ENCODE measurements around the gene PAMR1. TPM values are rescaled to one million over a fixed set of nuclear protein-coding genes. Genes with fewer than 3 reads are reported as not detected.

Gene PAMR1
- 1.6 and 12.7 TPM in 2 replicates for total RNA-seq

DNA sequence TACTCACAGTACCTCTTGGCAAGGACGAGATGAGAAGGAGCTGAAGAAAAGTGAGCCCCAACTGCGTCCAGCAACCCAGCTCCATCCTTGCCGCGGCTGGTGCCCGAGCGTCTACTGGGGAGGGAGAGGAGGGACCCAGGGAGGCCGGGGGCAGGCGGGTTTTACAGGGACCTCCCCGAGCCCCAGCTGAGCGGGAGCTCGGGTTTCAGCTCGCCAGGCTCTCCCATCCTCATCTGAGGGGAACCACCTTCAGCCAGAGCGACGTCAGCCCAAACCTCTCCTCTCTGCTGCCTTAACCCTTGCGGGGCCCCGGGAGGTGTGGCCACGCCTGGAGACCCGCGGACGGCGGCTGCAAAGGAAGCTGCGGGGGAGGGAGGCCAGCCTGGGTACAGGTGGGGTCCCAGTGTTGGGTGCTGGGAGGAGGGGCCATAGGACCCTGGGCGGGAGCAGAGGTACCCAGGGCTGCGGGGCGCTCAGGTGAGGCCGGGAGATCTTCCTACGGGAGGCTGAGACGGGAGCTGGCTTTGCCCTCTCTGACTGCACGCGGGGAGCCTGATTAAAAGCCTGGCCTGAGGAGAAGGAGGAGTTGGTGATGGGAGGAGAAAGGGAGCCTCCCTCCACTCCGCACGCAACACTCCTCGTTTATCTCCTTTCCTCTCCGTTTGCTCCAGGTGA is at the start of gene PAMR1:
PAMR1 (minus strand) TSS at position 116 of the 675 bp plus-strand sequence; CDS start at position 85, 31 bp downstream.

DNA sequence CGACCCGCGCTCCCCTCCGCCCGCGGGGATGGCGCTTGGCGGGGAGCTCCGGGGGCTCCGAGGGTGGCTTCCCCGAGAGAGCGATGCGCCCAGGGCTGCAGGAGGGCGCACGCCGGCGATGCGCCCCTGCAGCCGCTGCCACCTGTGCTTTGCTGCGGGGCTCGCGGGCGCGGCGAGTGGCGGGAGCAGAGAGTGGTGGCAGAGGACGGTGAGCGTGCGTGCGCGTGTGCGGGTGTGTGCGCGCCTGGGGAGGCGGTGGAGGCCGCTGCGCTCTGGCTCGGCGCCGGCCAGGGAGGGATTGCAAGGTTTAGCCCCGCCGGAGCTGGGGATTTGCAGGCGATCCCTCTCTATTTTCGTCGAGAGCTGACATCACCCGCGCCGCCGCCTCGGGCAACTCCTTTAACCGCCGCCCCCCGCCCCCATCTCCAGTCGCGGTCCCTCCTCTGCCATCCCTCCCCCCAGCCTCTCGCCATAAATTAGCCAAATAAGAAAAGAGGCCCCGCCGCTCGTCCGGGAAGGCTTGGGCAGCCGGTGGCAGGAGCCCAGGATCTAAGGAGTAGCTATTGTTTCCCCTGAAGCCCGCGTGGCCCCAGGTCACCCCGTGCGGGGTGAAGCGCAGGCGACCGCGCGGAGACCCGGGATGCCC is 106.1 kb downstream of the PAMR1 start, which contains the start of gene SLC1A2:
SLC1A2 (minus strand) TSS at position 375 of the 646 bp plus-strand sequence. CDS start 592 bp downstream, outside the sequence.

Other genes starting within 250 kb of the PAMR1 start
- not detected in 2 replicates for gene SLC1A2, start 106.1 kb downstream of the PAMR1 start, total RNA-seq
- 103 and 145 TPM in 2 replicates for gene FJX1, start 92.8 kb upstream of the PAMR1 start, total RNA-seq
- gene TRIM44, start 137.2 kb upstream of the PAMR1 start, total RNA-seq: 15.5 and 21.7 TPM in 2 replicates

Data from hair follicular keratinocyte (primary cell).